D341Med (cell line): ENCODE data around the gene PLEKHM2.

Experiments used
- DNase-seq: peaks from one replicate; pipeline ENCODE4 v3.0.0; 2012; ENCODE audit warnings: low spot score

The PLEKHM2 gene

DNA sequence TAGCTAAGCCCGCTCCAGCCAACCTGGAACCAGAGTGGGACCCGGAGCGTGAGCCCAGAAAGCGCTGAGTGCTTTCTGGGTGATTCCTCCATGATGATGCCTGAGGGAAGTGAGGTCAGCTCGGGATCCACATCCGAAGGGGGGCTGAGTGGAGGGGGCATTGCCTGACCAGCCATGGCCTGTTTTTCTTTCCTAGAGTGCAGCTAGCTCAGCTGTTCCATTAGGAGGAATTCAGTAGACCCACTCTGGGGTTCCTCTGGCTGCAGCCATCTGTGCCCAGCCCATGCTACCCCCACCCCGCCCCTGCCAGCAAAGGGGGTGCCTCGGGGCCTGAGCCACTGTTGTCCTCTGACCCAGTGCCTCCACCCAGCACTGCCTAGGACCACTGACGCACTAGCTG lies 42.4 kb downstream of the PLEKHM2 start:
- DNase-seq: no peak

DNA sequence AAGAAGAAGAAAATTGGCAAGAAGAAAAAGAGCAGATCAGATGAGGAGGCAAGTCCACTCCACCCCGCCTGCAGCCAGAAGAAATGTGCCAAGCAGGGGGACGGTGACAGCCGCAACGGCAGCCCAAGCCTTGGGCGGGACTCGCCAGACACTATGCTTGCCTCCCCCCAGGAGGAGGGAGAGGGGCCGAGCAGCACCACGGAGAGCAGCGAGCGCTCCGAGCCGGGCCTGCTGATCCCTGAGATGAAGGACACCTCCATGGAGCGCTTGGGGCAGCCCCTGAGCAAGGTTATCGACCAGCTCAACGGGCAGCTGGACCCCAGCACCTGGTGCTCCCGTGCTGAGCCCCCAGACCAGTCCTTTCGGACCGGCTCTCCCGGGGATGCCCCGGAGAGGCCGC lies 42.9 kb downstream of the PLEKHM2 start:
- DNase-seq: no peak

DNA sequence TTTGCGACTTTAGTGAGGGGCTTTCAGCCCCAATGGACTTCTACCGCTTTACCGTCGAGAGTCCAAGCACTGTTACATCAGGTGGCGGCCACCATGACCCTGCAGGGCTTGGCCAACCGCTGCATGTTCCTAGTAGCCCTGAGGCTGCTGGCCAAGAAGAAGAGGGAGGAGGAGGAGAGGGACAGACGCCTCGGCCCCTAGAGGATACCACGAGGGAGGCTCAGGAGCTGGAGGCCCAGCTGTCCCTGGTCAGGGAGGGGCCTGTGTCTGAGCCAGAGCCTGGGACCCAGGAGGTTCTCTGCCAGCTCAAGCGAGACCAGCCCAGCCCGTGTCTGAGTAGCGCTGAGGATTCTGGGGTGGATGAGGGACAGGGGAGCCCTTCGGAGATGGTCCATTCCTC lies 43.3 kb downstream of the PLEKHM2 start:
- DNase-seq: no peak

DNA sequence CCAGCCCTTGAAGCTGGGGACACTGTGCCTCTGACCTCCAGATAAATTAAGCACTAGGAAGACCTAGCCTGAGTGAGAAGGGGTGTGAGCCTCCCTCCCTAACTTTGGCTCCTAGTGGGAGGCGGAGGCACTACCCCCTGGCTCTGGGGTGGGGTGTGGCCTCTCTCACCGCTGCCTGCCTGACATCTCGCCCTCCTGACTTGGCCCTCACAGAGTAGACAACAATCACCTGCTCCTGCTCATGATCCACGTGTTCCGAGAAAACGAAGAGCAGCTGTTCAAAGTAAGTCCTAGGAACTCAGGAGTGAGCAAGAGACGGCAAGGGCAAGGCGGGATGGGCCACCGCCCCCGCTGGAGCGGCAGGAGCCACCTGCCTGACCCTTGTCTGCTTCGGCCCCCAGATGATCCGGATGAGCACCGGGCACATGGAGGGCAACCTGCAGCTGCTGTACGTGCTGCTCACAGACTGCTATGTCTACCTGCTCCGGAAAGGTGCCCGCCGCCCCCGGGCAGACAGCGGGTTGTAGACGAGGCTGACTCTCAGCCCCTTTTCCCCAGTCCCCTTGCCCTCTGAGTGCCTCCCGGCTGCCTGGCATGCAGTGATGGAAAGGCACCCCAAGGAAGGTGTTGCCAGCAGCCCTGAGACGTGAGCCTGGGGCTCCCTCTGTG lies 43.9 kb downstream of the PLEKHM2 start:
- no peak for DNase-seq

DNA sequence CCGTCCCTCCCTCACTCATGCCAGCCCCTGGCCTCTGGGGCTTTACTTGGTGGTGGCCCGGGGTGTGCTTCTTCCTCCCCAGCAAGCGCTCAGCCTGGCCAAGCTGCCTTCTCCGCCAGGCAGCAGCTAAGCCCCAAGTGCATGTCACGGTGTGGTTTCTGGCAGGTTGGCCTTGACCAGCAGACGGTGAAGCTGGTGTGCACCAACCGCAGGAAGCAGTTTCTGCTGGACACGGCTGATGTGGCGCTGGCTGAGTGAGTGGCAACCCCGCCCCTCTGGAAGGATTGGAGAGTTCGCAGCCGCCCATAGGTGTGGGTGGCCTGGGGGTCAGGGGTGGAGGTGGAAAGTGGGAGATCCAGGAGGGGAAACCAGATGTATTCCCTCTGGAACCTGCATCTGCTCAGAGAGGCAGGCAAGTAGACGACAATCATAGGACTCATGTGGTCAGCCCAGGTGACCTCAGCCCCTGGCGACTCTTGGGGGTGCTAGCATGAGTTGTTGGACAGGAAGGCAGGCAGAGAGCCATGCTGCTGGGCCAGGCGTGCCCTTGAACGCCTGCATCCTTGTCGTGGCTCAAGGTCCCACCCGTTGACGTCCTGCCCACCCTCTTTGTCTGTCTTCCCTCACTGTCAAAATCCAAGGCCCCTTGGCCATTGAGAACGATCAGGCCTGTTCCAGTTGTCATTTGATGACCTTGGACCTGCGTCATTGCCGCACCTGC lies 45.0 kb downstream of the PLEKHM2 start:
- no peak for DNase-seq

DNA sequence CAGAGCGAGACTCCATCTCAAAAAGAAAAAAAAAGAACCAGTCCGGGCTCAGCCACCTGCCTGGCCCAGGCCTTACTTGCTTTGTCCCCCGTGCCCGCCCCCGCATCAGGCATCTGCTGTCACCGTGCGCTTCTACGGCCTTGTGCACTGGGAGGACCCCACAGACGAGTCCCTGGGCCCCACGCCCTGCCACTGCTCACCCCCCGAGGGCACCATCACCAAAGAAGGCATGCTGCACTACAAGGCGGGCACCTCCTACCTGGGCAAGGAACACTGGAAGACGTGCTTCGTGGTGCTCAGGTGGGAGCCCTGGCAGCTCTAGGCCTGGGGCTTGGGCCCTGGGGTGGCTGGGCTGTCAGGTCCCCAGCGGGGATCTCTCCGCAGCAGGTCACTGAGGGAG lies 46.3 kb downstream of the PLEKHM2 start:
- no peak for DNase-seq

DNA sequence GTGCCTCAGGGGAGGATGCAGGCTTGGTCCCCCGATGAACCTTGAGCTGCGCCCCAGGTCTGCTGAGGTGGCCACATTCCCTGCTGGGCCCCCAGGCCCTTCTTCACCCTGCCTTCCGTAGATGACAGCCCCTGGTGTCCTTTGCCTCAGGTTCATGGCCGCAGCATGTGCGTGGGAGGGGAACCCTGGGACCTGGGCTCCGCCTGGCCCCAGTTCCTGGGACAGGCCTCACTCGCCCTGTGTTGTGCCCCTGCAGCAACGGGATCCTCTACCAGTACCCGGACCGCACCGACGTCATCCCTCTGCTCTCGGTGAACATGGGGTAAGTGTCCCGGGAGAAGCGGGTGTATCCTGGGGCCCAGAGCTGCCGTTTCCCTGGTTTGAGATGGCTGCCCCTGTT lies 46.8 kb downstream of the PLEKHM2 start:
- no peak for DNase-seq

DNA sequence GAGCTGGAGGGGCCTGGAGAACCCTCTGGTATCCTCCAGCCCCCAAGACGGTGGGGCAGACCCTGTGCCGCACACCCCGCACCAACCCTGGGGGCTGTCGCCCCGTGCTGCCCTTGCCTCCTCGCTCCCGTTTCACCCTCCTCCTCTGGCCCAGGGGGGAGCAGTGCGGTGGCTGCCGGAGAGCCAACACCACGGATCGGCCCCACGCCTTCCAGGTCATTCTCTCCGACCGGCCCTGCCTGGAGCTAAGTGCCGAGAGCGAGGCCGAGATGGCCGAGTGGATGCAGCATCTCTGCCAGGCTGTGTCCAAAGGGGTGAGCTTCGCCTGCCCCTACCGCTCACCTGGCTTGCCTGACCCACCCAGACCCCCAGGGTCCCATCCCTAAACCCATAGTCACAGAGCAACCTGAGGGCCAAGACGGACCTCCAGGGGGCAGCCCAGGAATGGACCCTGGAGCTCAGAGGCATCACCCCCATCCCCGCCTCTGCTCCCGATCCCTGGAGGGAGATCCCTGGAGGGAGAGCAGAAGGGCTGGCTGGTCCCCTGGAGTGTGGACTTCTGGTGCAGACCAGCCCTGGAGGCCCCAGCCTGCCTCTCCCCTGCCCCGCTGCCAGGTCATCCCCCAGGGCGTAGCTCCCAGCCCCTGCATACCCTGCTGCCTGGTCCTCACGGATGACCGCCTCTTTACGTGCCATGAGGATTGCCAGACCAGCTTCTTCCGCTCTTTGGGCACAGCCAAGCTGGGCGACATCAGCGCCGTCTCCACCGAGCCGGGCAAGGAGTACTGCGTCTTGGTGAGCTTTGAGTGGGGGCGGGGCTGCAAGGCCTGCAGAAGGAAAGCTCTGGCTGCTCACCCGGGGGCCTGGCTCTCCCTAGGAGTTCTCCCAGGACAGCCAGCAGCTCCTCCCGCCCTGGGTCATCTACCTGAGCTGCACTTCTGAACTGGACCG lies 47.9 kb downstream of the PLEKHM2 start:
- DNase-seq: no peak

DNA sequence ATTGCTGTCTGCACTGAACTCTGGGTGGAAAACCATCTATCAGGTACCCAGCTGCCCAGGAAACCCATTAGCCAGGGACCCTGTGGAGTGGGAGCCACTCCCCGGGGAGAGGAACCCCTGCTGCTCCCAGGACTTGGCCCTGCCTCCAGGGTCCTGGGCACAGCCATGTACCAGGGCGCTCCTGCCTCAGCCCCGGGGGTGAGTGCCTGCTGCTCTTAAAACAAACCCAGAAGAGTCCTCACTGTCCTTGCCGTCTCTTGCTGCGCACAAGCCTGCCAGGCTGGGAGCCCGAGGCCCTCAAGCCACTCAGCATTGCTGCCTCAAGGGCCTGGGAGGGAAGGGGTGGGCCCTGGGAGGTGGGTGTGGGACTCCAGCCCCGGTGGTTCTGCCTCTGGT lies 48.6 kb downstream of the PLEKHM2 start:
- no peak for DNase-seq

DNA sequence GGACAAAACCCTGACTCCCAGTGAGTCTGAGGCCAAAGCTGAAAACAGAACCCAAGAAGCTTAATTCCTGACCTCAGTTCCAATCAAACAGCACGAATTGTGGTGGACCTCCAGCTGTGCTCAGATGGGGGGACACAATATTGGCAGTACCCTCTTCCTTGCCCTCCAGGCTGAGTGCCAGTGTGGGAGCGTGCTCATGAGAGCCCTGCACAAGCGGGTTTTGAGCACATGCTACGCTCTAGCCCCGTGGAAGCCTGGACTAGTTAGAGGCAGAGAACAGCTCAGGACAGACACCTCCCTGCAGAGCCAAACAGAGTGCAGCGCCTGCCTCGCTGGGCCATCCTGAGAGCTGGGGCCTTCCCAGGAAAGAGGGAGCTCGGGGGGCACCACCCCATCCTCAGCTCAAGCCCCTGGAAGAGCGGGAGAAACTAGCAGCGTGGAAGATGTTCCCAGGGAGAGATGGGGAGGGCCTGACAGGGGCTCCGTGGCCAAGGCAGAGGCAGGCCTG lies 49.2 kb downstream of the PLEKHM2 start:
- DNase-seq: no peak

DNA sequence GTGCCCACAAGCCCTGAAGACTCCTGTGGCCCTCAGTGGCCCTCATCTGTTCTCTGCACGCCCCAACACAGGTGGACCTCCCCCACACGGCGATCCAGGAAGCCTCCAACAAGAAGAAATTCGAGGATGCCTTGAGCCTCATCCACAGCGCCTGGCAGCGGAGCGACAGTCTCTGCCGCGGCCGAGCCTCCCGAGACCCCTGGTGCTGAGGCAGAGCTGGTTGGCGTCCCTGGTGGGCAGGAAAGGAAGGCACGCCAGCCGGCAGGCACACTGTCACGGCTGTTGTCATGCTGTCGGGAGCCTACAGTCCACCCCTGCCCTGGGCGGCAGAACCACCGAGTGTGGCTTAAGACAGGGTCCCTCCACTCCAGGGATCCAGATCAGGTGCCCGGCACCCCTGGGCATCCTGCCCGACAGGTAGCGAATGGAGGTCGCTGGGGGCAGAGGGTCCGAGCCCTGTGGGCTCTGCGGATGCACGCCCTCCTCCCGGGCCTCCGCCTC lies 49.7 kb downstream of the PLEKHM2 start:
- no peak for DNase-seq

DNA sequence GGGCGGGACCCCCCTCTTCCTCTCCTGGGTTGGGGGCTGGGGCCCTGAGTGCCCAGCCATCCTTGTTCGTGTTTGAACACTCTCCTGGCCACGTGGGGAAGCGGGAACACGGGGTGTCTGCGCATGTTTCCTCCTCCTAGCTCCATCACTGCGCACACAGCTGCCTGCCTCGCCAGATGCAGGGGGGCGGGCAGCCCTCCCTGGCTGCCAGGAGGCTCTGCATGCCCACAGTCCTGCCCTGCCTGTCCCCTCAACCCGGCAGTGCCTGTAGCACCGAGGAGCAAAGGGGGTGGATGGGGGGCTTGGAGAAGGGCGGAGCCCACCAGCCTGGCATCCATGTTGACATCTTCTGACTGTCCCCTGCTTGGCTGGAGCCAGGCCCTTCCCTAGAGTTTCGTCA lies 50.2 kb downstream of the PLEKHM2 start:
- DNase-seq: no peak

DNA sequence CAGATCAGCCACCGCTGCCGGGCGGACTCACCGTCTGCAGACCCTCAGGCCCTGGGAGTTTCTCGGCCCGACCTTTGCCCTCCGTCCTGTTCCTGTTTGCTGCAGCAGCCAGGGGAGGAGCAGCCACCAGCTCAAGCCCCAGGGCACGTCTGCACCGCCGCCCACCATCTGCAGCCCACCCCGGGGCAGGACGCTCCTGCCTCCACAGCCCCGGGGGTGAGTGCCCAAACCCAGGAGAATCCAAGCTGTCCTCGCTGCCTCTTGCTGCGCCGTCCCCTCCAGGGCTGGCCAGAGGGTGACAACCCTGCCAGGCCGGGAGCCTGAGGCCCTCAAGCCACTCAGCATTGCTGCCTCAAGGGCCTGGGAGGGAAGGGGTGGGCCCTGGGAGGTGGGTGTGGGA lies 50.8 kb downstream of the PLEKHM2 start:
- DNase-seq: no peak

DNA sequence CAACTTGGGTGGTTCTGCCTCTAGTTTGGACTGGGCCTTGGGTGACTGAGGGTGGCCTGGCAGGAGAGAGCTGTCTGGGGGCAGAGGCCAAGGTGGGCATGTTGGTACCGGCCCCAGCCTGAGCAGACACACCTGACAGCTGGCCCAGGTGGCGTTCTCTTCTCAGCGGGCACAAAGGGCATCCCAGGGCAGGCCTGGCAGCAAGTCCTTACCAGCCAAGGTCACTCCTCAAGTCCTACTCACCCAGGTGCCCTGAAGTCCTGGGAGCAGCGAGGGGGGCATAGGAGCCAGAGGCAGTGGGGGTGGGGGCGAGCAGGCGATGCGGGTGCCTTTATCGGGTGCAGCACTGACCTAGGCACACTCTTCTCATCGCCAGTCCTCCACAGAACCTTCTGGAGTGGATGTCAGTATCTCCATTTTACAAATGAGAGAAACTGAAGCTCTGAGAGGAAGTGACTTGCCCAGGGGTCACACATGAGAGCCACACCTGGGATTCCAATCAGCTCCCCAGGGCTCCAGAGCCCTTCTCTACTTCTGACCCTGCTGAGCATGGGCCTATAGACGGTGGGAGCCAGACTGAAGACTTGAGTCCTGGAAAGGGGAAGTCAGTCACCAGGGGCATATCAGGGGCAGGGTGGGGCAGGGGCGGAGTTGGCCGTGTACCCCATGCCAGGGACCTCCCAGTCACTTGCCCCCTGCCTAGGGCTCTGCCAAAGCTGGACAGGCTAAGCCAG lies 51.4 kb downstream of the PLEKHM2 start:
- DNase-seq: no peak

DNA sequence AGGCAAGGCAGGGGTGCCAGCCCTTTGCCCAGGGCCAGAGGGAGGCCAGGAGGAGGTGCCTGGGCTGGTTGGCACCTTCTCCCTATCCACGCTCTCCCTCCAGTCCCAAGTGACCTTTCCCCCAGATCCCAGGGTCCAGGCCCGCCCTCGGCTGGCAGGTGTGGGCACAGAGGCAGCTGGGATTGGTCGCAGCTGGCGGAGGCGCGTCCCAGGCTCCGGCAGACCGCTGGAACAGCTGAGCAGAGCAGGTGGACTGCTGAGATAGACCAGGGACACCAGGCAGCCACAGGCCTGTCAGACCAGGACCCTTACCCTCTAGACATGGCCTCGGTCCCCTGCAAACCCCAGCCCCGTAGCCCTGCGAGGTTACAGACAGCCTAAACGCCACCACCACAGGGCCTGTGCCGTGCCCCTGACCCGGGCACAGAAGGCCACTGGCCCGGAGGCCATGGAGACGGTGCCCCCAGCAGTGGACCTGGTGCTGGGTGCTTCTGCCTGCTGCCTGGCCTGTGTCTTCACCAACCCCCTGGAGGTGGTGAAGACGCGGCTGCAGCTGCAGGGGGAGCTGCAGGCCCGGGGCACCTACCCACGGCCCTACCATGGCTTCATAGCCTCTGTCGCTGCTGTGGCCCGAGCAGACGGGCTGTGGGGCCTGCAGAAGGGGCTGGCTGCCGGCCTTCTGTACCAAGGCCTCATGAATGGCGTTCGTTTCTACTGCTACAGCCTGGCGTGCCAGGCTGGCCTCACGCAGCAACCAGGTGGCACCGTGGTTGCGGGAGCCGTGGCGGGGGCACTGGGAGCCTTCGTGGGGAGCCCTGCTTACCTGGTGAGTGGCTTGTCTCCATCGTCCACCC lies 52.1 kb downstream of the PLEKHM2 start, which contains the start of gene SLC25A34:
Gene SLC25A34 (plus strand): TSS at position 221 of the 854 bp plus-strand sequence. CDS start 228 bp downstream, at position 449.
- no peak for DNase-seq

DNA sequence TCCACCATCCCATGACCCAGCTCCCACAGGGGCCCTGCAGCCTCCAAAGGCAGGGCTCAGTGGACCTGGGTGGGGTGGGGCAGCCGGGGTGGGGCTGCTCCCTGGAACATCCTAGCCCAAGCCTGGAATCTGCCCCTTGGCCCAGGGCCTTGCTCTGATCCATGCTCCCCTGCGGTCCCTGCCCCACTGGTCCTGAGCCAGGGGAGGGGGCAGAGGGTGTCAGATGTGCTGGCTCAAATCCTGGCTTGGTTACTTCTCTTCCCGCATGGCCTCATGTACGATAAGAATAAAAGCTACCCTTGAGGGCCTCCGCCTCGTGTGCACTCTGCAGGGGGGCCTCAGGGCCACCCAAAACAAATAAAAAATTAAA lies 52.8 kb downstream of the PLEKHM2 start:
- DNase-seq: no peak

DNA sequence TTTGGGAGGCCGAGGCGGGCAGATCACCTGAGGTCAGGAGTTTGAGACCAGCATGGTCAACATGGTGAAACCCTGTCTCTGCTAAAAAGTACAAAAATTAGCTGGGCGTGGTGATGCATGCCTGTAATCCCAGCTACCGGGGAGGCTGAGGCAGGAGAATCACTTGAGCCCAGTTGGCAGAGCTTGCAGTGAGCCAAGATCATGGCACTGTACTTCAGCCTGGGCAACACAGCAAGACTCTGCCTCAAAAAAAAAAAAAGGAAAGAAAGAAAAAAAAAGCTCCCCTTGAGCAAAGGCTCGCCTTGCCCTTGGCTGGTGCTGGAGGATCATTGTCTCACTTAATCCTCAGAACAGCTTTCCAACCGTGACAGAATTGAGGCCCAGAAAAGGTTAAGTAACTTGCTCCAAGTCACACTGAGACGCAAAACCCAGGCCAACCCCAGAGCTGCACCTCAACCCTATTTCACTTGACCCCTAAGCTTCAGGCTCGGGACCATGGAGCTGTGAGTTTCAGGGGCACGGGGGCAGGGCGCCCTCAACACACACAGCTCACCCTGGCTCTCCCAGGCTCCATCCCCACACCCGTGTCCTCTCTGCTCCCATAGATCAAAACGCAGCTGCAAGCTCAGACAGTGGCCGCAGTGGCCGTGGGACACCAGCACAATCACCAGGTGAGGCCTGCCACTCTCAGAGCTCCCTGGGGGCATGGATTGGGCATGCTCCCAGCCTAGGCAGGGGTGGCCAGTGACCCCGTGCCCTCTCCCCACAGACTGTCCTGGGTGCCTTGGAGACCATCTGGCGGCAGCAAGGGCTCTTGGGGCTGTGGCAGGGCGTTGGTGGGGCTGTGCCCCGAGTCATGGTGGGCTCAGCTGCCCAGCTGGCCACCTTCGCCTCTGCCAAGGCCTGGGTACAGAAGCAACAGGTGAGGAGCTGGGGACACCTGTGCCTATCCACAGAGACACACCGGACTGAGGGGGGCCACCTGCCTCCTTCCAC lies 53.5 kb downstream of the PLEKHM2 start:
- DNase-seq: no peak

DNA sequence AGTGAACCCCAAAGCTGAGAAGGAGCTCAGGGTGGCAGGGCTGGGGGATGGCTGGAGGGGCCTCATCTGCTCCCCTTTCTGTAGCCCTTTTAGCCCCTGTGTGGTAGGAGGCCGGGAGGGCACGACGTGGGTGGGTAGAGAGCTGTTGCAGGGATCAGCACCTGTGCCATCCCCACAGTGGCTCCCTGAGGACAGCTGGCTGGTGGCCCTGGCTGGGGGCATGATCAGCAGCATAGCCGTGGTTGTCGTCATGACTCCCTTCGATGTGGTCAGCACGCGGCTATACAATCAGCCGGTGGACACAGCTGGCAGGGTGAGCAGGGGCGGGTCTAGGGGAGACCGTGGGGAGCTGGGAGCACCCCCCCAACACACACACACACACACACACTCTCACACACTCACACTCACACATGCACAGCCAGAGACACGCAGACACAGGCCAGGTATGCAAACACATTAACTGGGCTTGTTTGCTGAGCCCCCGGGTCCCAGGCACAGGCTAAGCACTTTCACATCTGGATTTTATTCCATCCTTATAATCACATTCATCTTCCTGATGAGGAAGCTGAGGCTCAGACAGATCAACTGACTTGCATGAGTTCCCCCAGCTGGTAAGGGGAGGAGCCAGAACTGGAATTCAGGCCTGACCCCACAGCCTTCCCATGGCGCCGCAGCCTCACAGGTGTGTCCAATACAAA lies 54.4 kb downstream of the PLEKHM2 start:
- no peak for DNase-seq

DNA sequence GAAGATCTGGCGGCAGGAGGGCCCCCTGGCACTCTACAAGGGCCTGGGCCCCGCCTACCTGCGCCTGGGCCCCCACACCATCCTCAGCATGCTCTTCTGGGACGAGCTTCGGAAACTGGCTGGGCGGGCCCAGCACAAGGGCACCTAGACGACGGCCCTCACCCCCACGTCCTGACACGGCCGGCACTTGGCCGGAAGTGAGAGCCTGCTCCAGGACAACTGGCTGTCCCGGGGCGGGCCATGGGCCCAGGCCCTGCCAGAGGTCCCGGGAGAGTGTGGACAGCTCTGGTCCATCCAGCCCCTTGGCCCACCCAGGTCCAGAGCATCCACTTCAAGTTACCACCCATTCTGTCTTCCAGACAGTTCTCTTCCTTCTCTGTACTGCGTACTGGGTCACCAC lies 55.1 kb downstream of the PLEKHM2 start:
- no peak for DNase-seq
